ENCODE results near the gene TP53BP2. TPM values are rescaled to one million over a fixed set of nuclear protein-coding genes. Genes with fewer than 3 reads are reported as not detected.

Gene TP53BP2
- total RNA-seq, 1 donor, result 38.0 TPM

DNA sequence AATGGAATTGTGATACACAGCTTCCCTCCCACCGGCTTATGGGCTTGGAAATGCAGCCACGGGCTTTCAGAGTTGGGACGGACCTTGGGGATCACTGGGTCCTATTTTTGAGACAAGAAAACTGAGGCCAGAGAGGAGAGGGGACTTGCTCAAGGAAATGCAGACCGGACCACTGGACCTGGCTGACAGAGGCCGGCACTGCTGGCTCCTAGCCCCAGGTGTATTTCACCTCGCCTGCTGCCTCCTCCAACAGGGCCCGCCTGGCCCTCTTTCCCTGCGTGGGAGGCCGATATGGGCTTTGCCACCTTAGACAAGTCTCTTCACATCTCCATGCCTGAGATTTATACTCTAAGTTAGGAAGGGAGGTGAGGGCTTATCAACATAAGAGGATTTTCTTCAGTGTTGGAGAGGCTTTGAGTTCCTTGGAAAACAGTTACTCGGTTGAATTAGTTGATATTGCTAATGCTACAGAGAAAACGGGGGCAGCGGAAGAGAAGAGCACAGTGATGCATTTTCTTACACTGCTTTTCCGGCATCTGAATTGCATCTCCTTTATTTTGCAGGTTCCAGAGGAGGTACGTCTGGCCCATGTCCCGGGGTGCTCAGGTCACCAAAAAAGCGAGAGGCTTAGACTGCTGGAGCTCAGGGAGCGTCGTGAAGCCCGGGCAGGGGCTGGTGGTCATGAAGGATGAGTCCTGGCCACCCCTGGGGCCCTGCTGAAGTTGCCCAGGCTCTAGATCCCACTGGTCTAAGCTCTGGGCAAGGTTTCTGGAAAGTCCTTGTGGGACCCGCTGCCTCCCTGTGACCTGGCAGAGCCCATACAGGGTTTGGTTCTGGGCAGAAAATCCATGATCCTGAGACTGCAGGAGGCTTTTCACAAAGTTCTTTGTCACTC is 88.7 kb downstream of the TP53BP2 start:
- TF ChIP-seq, protein P1, sequence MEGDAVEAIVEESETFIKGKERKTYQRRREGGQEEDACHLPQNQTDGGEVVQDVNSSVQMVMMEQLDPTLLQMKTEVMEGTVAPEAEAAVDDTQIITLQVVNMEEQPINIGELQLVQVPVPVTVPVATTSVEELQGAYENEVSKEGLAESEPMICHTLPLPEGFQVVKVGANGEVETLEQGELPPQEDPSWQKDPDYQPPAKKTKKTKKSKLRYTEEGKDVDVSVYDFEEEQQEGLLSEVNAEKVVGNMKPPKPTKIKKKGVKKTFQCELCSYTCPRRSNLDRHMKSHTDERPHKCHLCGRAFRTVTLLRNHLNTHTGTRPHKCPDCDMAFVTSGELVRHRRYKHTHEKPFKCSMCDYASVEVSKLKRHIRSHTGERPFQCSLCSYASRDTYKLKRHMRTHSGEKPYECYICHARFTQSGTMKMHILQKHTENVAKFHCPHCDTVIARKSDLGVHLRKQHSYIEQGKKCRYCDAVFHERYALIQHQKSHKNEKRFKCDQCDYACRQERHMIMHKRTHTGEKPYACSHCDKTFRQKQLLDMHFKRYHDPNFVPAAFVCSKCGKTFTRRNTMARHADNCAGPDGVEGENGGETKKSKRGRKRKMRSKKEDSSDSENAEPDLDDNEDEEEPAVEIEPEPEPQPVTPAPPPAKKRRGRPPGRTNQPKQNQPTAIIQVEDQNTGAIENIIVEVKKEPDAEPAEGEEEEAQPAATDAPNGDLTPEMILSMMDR (IDR thresholded peaks at IDR 0.05; ENCODE audit: insufficient read depth, low read depth, low read length), result no peak
- H3K4me3 ChIP-seq (ENCODE audit: low read depth, low read length), result no peak overlapping the region
- no peak for DNase-seq (ENCODE audit: low read depth)

DNA sequence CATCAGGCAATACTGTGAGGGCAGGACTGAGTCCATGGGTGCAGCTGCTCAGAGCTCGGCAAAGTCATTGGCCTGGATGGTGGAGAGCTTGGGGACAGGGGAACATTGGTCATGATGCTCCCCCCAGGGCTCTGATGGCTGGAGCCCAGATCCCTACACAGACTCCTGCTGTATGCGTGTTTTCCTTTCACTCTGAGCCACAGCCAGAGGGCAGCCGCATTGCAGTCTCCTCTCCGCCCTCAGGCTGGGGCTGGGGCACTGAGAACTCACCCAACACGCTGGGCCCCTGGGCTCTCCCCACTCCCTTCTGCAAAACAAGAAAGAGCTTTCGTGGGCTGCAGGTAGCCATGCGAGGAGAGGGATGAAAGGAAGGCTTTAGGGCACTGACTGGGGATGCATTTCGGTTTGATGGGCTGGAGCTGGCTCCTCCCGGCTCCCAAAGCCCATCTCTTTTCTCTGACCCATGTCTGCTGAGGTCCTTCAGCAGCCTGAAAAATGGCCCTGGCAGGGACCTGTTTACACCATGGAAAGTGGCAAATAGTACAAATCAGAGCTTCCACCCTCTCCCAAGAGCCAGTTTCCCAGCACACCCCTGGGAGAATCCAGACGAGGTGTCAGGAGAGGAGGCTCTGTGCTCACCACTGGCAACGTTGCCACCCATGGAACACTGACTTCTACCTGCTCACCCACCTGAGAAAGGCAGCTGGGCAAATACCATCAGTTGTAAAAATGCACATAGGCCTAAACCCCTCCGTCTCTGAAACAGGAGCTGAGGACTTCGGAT is 89.6 kb downstream of the TP53BP2 start:
- no peak overlapping the region for H3K4me3 ChIP-seq (ENCODE audit: low read depth, low read length)
- DNase-seq (ENCODE audit: low read depth), result no peak
- TF ChIP-seq, protein P1 (IDR thresholded peaks at IDR 0.05; ENCODE audit: insufficient read depth, low read depth, low read length), result no peak

DNA sequence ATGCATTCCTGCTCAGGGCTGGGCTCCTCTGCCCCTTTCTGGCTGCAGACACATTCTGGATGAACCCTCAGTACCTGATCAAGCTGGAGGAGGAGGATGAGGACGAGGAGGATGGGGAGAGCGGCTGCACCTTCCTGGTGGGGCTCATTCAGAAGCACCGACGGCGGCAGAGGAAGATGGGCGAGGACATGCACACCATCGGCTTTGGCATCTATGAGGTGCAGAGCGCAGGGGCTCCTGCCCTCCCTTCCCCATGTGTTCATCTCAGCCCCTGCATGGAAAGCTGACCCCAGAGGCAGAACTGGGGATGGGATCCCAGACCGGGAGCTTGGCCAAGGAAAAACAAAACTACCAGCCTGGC is 90.3 kb downstream of the TP53BP2 start:
- TF ChIP-seq, protein P1 (IDR thresholded peaks at IDR 0.05; ENCODE audit: insufficient read depth, low read depth, low read length), result no peak
- no peak for DNase-seq (ENCODE audit: low read depth)
- no peak overlapping the region for H3K4me3 ChIP-seq (ENCODE audit: low read depth, low read length)

DNA sequence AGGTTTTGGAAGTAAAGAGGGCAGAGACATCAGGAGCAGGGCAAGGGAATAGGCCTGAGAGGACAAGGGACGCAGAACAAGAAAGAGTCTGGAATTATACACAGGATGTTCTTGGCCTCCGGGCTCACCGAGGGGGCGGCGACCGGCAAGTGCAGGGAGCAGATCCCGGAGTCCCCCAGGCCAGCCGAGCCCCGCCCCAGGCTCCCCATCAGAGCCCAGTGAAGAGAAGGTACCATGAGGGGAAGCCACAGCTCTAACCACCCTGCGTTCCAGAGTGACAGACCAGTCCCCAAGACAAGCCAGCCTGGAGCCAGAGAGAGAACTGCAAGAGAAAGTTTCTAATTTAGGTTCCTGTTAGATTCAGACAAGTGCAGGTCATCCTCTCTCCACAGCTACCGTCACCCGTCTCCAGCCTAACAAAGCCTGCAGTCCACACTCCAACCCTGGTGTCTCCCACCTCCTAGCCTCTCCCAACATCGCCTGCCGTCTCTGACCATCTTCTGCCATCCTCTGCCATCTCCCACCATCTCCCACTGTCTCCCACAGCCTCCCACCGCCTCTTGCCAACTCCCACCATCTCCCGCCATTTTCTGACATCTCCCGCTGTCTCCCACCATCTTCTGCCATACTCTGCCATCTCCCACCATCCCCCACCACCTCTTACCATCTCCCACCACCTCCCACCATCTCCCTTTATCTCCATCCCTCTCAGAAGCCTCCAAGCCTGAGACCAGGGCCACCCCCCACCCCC is 90.9 kb downstream of the TP53BP2 start:
- TF ChIP-seq, protein P1 (IDR thresholded peaks at IDR 0.05; ENCODE audit: insufficient read depth, low read depth, low read length), result no peak
- H3K4me3 ChIP-seq (ENCODE audit: low read depth, low read length), result no peak overlapping the region
- DNase-seq (ENCODE audit: low read depth), result no peak

DNA sequence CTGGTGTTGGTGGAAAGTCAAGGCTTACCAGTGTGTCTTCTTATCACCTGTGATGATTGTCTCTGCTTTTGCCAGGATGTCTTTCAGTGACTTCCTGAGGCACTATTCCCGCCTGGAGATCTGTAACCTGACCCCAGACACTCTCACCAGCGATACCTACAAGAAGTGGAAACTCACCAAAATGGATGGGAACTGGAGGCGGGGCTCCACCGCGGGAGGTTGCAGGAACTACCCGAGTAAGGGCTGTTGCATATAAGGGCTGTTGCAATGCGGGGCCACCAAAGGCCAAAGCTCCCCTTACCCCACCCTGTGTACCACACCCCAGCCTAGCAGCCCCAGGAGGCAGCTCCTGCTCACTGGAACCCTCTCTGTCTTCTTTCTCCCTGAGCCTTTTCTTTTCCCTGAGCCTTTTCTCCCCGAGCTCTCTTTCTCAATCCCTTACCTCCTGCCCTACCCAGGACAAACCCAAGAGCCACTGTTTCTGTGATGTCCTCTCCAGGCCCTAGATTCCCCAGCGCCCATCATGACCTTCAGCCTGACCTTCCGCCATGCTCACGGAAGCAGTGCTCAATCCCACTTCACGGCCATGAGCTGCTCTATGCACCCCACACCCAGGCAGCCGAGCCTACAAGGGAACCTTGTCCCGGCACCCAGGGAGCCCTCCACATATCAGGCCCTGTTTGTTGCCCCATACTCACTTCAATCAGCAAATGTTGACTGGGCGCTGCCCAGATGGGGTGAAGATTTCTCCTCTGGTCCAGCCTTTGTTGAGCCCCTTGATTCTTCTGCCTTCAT is 92.8 kb downstream of the TP53BP2 start:
- no peak for DNase-seq (ENCODE audit: low read depth)

More for the DNA sequence above, 92.8 kb downstream of the TP53BP2 start:
- H3K4me3 ChIP-seq (ENCODE audit: low read depth, low read length), result no peak overlapping the region
- TF ChIP-seq, protein P1 (IDR thresholded peaks at IDR 0.05; ENCODE audit: insufficient read depth, low read depth, low read length), result no peak
